ENCODE measurements around the gene MINDY4.

The MINDY4 gene

DNA sequence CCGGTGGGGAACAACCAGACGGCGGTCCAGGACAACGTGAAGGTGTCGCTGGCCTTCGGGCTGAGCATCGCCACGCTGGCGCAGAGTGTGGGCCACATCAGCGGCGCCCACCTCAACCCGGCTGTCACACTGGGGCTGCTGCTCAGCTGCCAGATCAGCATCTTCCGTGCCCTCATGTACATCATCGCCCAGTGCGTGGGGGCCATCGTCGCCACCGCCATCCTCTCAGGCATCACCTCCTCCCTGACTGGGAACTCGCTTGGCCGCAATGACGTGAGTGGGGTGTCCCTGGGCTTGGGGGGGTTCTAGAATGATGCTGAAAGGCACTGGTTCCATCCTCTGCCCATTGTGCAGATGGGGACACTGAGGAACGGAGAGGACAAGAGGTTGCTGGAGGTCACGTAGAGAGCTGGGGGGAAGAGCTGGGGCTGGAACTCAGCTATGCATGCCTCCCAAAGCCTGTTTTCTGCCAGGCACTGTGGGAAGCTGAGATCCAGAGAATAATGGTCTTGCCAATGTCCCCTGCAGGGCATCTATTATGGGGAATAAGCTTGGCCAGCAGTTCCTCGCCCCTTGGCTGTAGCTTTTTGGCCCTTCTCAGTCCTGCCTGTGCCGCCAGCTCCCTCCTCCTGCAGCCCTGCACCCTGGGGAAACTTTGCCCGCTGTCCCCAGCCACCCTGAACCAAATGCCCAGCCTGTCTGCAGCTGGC is 141.0 kb downstream of the MINDY4 start:
- DNase-seq (ENCODE audit: extremely low read depth in 1 of 2, low read depth in 1 of 2), result no peak

DNA sequence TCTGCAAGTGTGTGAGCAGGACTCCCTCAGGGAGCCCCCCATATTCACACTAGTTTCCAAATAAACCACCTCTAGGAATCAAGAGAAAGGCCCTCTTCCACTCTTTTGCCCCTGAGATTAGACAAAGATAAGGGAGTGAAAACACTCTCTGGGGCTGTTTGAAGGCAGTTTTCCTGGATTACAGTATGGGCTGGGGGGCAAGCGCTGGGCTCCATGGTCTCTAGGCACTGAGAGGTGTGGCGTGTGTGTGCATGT is 141.4 kb downstream of the MINDY4 start:
- no peak for DNase-seq (ENCODE audit: extremely low read depth in 1 of 2, low read depth in 1 of 2)

- DNase-seq (ENCODE audit: extremely low read depth in 1 of 2, low read depth in 1 of 2), result no peak
These were observed 142.0 kb downstream of the MINDY4 start for GRCh38 chr7:30912986-30913811.

- no peak for DNase-seq (ENCODE audit: extremely low read depth in 1 of 2, low read depth in 1 of 2)
These were observed 142.8 kb downstream of the MINDY4 start for GRCh38 chr7:30913821-30914515.

- no peak for DNase-seq (ENCODE audit: extremely low read depth in 1 of 2, low read depth in 1 of 2)
These were observed 143.4 kb downstream of the MINDY4 start for GRCh38 chr7:30914596-30914995.

DNA sequence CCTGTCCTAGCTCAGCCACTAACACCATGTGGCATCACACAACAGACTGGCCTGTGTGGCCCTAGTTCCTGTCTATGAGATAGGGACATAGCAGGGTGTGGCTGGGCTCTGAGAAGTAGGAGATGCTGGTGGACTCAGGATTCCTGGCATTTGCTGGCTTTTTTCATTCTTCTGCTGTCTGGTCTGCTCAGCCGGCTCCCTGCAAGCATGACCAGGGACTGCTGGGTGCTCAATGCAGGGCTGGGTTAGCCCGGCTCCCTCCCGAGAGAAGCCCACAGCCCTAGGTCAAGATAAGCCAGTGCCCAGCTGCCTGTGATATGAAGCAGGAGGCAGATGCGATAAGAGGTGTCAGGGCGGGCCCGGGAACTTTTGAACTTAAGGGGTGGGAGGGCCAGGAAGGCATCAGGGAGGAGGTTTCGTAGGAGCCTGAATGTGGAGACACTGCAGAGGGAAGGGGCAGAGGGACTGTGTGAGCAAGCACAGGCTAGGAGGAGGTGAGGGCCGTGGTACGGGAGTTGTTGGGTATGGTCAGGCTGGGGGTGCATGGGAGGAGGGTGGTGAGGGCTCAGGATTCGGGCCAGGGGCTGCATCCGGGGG is 143.9 kb downstream of the MINDY4 start:
- DNase-seq (ENCODE audit: extremely low read depth in 1 of 2, low read depth in 1 of 2), result no peak

- DNase-seq (ENCODE audit: extremely low read depth in 1 of 2, low read depth in 1 of 2), result no peak
These were observed 144.5 kb downstream of the MINDY4 start for GRCh38 chr7:30915751-30916150.

DNA sequence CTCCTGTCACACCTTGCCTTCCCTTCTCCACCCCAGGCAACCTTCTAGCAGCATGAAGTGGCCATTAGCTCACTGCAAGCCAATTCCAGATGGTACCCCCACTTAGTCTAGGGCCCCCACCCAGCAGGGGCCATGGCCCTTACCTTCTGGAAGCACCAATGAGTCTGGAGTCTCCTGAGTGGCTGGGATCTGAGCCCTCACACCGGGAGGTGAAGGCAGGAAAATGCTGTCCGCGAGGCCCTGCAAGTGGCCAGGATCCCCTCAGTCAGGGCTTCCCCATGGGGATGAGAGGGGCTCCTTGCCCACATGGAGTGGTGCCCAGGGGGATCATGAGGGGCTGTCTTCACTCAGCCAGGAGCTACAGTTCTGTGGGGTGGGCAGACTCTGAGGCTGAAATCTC is 145.0 kb downstream of the MINDY4 start:
- no peak for DNase-seq (ENCODE audit: extremely low read depth in 1 of 2, low read depth in 1 of 2)

DNA sequence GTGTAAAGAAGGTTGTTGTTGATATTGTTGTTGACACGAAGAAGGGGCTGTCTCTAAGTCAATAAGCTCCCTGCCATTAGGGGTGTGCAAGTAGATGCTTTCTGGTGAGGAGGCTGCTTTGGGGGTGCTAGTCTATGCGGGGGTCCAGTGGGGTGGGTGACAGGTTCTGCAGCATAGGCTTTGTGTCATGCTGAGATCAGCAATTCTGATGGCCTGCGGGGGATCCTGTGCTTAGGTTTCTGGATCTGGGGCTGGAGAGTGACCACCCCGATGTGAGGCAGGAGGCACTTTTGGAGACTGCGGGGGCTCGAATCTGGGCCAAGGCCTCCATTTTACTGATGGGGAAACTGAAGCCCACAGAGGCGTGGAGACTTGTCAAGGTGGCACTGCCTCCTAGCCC is 145.6 kb downstream of the MINDY4 start:
- DNase-seq (ENCODE audit: extremely low read depth in 1 of 2, low read depth in 1 of 2), result no peak

- DNase-seq (ENCODE audit: extremely low read depth in 1 of 2, low read depth in 1 of 2), result no peak
These were observed 146.1 kb downstream of the MINDY4 start for GRCh38 chr7:30917216-30917893.

- no peak for DNase-seq (ENCODE audit: extremely low read depth in 1 of 2, low read depth in 1 of 2)
These were observed 147.5 kb downstream of the MINDY4 start for GRCh38 chr7:30918676-30919075.

DNA sequence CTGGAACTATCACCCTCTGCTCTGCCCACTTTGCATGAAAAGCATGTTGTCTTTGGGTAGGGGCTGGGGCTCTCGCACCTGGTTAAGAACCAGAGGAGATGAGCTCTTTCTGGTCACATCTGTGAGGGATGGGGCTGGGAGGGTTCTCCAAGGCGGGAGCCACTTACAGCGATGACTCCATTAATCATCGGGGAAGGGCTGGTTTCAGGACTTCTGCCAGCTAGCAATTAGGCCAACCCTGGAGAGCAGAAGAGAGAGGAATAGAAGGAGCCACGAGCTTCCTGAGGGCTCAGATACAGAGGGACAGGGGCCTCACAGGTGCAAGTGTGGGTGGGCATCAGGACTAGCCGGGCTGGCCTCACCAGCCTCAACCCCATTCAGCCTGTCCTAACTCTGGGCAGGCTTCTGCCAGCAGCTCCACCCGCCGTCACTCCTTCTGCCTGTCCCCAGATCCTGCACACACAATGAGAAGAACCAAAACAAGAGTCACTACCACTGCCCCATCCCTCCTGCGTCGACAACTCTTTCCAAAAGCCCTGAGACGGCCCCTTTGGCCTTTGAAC is 148.9 kb downstream of the MINDY4 start:
- DNase-seq (ENCODE audit: extremely low read depth in 1 of 2, low read depth in 1 of 2), result no peak

DNA sequence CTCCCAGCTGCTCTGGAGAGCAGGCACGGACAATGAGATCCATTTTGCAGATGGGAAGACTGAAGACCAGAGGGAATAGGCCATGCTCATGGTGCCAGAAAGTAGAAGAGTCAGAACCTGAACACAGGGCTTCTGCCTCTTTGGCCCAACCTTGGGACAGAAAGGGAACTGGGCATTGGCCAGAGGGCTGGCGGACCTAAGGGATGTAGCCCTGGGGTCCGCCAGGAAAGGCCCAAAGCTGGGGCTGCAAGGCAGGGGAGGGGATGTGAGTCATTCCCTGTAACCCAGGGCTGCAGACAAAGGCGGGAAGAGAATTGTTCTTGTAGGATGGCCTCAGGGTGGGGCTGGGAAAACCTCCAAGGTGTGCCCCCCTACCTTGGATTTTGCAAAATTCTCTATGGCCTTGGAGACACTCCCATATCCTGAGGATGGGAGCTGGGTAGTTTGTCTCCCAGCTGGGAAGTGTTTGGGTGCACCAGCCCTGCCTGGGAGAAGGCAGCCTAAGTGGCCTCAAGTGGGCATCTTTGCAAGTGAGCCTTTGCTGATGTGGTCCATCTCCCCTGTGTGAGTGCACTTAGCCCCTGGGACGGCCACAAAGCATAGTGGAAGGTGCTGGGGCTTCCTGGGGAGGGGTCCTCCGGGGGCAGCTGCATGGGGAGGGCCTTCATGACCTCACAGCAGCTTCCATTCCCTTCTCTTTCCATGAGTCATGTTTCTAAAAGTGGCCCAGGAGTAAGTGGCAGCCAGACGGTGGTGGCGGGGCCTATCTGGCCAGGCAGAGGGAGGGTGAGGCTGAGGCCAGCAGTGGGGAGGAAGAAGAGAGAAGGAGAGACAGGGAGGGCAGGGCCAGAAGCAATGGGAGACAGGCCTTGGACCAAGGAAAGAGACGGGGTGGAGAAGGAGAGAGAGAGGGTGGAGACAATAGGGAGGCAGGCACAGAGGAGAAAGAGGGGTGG is 149.6 kb downstream of the MINDY4 start:
- no peak for DNase-seq (ENCODE audit: extremely low read depth in 1 of 2, low read depth in 1 of 2)

- DNase-seq (ENCODE audit: extremely low read depth in 1 of 2, low read depth in 1 of 2), result no peak
These were observed 150.6 kb downstream of the MINDY4 start for GRCh38 chr7:30921540-30922401.

DNA sequence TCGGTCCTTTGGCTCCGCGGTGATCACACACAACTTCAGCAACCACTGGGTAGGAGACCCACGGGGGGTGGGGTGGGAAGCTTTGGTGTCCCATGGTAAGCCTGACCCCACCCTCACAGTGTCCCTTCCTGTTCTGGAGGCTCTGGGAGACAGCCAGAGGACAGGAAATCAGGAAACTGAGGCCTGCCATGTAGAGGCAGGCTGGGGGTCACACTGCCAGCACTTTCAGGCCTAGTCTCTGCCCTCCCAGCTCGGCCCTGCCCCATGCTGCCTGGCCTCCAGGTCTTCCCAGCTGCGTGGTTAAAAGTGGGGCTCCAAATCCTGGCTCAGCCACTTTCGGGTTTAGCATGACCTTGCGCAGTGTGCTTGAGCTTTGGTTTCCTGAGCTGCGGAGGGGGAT is 151.4 kb downstream of the MINDY4 start:
- no peak for DNase-seq (ENCODE audit: extremely low read depth in 1 of 2, low read depth in 1 of 2)

DNA sequence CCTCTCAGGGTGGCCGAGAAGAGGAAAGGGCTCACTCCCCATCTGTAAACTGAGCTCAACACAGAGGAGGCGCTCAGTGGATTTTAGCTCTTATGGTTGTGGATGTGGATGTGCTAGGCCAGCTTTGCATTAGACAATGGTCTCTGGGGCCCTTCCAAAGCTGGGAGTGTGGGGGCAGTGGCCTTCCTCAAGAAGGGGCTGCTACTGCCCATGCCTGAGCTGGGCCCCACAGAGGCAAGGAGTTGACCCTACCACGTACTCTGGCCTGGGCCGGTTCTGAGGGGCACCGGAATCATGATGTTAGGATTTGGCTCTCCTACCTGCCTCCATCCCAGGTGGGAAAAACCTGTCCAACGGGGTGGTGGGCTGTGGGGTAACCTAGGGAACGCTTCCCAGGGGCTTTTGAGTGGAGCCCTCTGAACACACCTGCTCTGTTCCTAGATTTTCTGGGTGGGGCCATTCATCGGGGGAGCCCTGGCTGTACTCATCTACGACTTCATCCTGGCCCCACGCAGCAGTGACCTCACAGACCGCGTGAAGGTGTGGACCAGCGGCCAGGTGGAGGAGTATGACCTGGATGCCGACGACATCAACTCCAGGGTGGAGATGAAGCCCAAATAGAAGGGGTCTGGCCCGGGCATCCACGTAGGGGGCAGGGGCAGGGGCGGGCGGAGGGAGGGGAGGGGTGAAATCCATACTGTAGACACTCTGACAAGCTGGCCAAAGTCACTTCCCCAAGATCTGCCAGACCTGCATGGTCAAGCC is 152.0 kb downstream of the MINDY4 start:
- DNase-seq (ENCODE audit: extremely low read depth in 1 of 2, low read depth in 1 of 2), result no peak

- no peak for DNase-seq (ENCODE audit: extremely low read depth in 1 of 2, low read depth in 1 of 2)
These were observed 152.7 kb downstream of the MINDY4 start for GRCh38 chr7:30923774-30924413.

Data from stimulated activated CD8-positive, alpha-beta memory T cell treated with anti-CD3 and anti-CD28 coated beads, Interleukin-7, amount 100 ng/mL, for 48 hours (primary cell).